OCI-M2 (cell line): Measurements from ENCODE around the gene SRCIN1.
"Not testable (repeated sequence)": the region's sequence is repeated elsewhere in the genome, so short reads cannot be mapped to it uniquely, and the experiment has no call there.

Source experiments
- DNase-seq: peaks from one replicate; lab custom pipeline; 2025; ENCODE audit not compliant: unreplicated experiment; lab: John Stamatoyannopoulos, UW

SRCIN1 gene

DNA sequence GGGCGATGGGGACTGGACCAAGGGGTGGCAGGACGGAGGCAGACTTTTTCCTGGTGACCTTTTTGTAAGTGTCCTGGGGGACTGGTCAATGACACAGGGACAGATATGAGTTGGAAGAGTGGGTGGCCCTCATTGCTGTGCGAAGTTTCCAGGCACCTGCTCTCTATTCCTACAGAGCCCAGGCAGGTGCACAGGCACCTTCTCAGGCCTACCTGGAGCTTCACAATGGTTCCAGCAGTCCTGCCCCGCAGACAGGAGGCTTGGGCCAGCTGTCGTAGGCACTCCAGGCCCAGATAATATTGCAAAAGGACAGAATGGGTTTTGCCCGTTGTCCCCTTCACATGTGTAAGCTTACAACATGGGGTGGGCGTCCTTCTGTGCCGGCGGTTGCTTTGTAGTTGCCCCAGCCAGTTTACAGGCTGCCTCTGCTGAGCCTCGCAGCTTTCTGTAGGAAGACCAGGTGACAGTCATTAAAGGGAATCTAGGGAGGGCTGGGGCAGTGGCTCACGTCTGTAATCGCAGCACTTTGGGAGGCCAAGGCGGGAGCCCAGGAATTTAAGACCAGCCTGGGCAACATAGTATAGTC is 93.2 kb downstream of the SRCIN1 start:
- DNase-seq: no peak

DNA sequence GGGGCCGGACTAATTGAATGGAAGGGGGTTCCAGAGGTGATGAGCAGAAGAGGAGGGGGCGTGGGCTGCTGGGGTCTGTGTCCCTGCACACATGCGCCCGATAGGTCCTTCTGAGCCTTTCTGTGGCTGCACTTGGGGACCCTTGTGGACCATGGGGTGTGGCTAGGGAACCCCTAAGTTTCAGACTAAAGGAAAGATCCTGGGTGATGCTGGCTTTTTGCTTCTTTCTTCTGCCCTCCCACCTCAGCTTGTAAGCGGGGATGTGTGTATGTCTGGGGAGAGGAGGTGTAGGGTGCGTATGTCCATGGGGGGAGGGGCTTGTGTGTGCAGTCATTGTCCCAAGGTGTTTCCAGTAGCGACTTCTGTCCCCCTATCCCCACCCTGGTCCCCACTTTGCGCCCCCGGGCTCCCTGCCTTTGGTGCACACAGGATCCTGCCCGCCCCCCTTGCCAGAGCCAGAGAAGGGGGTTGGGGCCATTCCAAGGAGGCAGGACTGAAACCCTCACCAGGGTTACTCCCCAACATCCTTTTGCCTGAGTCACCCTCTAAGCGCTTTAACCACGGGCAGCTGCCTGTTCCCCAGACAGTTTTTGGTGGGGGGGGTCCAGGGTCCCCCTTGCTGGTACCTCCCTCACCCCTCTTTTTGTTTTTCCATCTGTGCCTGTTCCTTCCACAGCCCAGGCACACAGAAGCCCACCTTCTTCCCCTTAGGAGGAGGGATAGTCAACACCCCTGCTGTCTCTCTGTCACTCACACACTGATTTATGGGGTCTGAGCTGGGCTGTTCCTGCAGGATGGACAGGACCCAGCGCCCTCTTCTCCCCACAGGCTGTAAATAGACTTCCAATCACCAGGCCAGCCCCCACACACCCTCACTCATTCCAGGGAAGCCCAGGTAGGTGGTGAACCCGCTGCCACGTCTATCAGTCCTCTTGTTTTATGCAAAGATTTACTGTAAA is 94.3 kb downstream of the SRCIN1 start:
- no peak for DNase-seq

DNA sequence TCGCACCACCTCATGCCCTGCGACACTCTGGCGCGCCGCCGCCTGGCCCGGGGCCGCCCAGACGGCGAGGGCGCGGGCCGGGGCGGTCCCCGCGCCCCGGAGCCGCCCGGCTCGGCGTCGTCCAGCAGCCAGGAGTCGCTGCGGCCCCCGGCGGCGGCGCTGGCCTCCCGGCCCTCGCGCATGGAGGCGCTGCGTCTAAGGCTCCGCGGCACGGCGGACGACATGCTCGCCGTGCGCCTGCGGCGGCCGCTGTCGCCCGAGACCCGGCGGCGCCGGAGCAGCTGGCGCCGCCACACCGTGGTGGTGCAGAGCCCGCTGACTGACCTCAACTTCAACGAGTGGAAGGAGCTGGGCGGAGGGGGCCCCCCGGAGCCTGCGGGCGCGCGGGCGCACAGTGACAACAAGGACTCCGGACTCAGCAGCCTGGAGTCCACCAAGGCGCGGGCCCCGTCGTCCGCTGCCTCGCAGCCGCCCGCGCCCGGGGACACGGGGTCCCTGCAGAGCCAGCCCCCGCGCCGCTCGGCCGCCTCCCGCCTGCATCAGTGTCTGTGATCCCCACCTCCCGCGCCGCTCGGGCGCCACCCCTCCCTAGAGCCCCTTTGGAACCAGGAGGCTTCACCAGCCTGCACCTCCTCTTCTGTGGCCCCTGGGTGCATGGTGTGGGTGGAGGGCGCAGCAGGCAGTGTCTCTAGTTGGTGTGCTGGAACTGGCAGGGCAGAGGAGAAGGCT is 95.2 kb downstream of the SRCIN1 start:
- DNase-seq: no peak

DNA sequence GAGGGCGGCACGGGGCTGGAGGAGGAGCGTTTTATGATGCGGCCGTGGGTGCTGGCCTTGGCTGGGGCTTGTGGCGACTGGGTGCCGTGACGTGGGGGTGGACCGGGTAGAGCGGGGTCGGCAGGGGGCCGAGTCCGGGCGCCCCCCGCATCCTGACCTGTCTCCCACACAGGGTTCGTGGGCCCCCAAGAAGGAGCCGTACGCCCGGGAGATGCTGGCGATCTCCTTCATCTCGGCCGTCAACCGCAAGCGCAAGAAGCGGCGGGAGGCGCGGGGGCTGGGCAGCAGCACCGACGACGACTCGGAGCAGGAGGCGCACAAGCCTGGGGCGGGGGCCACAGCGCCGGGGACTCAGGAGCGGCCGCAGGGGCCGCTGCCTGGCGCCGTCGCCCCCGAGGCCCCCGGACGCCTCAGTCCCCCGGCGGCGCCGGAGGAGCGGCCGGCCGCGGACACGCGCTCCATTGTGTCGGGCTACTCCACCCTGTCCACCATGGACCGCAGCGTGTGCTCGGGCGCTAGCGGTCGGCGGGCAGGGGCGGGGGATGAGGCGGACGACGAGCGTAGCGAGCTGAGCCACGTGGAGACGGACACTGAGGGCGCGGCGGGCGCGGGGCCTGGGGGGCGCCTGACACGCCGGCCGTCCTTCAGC is 95.9 kb downstream of the SRCIN1 start:
- DNase-seq: no peak

DNA sequence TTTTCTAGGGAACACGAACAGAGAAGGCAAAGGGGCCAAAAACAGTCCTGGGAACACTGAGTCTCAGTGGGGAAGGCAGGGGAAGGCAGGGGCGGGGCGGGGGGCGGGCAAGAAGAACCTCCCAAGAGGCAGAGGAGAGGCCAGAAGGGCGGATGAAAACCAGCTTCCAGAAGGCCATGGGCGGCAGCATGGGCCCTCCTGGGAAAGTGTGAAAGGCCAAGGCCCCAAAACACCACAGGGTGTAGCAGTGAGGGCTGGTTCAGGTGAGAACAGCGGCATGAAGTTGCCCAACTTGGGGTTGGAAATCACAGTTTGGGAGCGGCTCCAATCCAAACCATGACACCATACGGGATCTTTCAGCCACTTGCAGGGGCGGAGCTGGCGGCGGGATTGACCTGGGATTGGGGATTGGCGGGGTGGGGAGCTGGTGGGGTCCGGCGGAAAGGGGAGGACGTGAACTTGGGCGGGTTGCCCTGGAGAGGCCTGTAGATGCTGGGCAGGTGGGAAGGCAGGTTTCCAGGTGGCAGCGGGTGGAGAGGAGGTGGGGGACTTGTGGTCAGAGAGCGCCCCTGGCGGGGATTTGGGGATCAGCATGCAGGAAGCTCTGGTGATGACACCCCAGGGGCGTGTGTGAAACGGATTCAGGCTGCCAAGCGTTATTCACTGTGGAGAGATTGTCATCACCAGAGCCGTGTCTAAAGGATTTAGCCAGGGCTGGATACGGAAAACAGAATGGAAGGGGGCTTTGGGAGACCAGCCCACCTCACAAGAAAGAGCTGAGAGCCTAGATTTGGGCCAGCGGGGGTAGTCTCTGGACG is 96.6 kb downstream of the SRCIN1 start:
- DNase-seq: no peak

DNA sequence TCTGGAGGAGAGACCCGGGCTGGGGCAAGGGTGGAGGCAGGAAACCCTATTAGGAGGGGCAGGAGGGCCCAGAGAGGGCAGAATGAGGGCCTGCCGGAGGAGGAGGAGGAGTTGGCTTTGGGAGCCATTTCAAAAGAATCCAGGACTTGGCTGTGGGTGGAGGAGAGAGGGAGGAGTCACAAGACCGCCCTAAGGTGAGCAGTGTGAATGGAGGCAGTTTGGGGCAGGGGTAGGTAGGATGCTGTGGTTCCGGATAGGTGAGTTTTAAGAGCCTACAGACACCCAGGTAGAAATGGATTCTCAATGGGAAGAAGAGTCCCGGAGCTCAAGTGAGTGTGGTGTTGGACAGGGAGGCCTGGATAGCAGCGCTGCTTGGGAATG is 97.2 kb downstream of the SRCIN1 start:
- DNase-seq: no peak

DNA sequence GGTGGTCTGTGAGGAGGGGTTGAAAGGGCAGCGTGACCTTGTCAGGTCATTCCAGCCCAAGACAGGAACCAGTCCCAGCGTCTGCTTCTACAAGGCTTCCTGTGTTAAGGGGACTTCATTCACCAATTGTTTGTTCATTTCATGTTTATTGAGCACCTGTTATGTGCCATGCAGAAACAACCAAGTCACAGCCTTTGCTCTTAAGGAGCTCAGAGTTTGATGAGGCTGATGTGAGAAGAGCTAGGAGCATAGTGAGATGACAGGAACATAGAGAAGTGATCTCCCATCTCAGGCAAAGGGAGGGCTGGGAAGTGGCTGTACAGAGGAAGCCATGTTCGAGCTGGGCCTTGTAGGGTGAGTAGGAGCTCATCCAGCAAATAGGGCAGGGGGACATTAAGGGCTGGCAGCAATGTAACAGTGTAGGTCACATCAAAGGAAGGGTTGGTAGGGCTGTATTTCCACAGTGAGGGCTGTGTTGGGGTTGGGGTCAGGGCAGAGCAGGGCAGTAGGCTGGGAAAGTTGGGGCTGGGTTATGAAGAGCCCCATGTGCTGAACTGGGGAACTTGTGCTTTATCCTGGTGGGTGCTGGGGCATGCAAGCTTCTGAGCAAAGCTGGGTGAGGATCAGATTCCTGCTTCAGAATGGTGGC is 97.7 kb downstream of the SRCIN1 start:
- no peak for DNase-seq

DNA sequence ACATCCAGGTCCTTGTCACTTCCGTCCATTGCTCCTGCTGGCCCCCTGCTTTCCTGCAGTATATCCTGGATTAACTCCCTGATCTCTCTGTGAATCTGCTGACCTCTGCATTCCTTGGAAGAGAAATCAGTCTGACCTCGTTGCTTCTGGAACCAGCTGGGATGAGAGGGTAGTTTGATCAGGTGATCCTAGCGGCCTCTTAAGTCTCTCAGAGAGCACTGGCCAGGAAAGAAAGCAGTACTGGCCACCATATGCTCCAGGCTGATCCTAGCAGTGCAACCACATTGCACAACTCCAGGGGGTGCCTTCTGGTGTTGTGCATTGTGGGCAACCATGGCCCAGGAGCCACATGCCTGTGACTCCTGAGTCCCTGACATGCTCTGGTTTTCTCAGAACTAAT is 98.3 kb downstream of the SRCIN1 start:
- DNase-seq: no peak

DNA sequence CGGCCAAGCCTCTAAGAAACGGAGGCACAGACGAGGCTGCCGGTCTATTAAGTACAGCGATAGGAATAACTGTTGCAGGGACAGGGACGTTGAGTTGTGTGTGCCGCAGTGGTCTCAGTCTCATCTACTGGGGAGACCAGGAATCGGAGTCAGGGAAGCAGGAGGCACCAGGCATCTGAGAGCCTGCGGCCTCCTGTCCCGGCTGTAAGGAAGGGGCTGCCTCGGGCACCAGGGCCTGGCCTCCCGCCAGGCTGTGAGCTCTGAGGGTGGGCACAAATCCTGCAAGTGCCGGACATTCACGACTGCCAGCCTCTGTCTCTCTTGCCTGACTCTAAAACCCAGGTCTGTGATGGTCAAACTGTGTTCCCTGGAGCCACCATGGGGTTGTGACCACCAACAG is 101.5 kb downstream of the SRCIN1 start:
- DNase-seq: no peak

DNA sequence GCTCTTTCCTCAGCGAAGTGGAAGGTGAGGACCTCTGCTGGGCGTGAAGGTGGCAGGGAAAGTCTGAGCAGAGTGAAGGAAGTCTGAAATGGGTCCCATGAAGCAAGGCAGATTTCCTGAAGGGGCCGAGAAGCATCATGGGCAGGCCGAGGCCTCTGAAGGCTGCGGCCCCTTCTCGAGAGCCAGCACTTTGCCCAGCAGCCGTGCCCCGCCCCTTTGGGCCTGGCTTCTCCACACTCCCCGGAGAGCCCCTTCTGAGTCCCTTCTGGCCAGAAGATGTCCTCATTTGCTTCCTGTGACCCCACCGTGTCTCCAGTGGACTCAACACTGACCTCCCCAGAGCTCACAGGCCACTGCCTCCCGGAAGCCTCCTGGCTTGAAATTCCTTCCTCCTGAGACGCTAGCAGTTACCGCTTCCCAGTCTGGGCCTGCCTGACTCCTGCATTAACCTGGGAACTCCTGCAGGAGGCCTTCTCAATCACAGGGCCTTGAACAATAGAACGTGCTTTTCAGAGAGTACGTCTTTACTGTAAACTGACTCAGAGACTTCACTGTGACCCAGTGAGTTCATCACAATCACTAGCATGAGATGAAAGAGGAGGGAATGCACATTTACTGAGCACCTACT is 102.4 kb downstream of the SRCIN1 start:
- DNase-seq: not testable (repeated sequence)

DNA sequence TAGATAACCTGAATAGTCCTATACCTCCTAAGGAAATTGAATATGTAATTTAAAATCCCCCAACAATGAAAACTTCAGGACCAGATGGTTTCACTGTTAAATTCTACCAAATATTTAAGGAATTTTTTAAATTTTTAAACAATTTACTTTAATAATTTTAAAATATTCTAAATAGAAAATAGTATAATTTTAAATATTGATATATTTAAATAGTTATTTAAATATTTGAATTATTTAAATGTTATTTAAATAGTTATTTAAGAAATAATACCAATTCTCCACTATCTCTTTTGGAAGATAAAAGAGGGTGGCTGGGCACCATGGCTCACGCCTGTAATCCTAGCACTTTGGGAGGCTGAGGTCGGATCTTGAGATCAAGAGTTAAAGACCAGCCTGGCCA is 104.0 kb downstream of the SRCIN1 start:
- not testable (repeated sequence) for DNase-seq

DNA sequence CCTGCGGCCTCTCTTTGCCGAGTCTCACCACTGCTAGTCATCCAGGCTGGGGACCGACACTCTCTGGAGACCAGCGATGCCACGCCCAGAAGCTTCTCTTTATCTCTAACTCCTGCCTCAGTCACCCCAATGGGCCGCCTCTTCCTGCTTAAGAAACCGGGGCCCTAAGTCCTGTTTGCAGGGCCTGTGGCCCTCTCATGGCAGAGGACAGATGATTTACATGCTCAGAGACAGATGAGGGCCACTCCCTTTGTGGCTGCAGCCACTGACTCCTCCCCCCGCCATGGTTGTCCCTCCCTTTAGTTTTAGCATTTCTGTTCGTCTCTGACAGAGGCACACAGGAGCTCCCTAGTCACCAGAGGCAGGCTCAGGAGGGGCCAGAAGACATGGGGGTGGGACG is 106.5 kb downstream of the SRCIN1 start:
- not testable (repeated sequence) for DNase-seq

DNA sequence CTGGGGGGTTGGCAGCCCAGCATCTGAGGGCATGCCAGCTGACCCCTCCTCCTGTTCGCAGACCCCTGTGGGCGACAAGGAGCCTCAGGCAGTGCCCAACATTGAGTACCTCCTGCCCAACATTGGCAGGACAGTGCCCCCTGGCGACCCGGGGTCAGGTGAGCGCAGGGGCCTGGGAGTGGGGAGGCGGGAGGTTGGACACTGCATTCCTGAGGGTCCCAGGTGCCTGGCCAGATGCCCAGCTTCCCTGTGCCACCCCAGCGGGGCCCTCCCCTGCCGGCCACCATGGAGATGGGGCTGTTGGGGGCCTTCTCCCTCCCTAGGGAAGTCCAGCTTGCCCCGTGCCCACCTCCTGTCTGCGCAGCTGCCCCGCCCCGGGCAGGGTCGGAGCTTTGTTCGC is 107.4 kb downstream of the SRCIN1 start:
- no peak for DNase-seq

DNA sequence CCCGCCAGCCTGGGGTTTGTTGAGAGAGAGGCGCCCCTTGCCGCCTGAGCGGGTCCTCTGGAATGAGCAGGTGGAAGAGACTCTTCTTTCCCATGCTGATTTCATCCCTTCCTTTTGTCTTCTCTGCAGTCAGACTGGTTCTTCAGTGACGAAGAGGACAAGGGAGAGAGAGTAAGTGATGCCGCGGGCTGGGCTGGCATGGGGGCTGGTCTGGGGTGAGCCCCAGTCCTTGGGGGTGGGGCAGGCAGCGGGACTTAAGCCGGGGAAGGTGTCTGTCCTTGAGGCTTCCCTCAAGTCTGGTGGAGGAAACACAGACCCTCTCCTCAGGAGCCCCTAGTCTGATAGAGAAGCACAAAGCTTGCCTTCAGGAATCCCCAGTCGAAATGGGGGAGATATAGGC is 108.1 kb downstream of the SRCIN1 start:
- not testable (repeated sequence) for DNase-seq

DNA sequence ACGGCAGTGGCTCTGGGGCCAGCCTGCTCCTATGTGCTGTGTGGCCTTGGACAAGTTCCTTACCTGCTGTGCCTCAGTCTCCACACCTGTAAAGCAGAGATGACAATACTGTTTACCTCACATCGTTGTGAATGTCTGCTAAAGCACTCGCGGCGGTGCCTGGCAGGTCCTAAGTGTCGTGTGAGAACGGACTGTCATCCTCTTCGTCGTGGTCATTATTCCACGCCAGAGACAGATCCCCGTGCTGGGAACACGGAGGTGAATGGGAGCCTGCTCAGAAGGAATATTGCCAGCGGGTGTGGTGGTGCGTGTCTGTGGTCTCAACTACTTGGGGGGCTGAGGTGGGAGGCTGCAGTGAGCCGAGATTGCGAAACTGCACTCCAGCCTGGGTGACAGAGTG is 111.6 kb downstream of the SRCIN1 start:
- DNase-seq: not testable (repeated sequence)

DNA sequence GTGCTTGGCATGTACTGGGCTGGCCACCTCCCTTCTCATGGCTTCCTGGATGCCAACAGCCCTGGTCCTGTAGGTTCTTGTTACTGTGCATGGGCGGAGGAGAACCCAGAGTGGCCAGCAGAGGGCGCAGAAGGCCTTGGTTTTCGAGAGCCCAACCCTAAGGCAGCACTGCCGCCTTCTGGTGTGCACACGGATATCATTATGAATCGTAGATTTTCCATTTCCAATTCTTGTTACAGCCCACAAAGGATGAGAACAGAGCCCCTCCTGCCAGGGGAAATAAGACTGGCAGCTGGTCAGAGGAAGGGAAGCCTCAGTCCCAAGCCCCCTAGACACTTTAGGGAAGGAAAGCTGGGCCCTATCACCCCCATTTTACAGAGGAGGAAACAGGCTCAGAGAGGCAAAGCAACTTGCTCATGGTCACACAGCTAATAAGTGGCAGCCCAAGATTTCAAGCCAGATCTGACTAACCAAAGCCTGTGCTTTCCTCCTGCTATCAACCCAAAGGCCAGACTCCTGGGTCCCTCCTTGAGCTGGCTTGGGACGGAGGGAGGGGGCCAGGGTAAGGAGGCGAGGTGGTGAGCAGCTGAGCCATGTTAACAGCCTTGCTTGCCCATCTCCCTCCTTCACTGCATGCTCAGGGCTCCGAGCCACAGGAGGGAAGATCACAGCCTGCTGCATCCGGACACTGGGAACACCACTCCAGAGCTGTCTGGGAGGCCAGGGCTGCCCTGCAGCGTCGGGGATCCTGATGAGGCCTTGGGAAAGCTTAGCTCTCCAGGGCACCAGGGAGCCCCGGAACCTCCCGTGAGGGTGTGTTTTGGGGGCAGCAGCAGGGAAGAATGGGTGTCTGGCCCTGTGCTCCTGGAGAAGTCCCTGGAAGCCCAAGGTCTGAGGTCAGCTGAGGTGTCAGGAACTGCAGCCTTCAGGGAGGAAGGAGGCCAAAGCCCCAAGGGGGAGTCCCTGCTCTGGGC is 113.4 kb downstream of the SRCIN1 start:
- DNase-seq: peak; percentile 11

DNA sequence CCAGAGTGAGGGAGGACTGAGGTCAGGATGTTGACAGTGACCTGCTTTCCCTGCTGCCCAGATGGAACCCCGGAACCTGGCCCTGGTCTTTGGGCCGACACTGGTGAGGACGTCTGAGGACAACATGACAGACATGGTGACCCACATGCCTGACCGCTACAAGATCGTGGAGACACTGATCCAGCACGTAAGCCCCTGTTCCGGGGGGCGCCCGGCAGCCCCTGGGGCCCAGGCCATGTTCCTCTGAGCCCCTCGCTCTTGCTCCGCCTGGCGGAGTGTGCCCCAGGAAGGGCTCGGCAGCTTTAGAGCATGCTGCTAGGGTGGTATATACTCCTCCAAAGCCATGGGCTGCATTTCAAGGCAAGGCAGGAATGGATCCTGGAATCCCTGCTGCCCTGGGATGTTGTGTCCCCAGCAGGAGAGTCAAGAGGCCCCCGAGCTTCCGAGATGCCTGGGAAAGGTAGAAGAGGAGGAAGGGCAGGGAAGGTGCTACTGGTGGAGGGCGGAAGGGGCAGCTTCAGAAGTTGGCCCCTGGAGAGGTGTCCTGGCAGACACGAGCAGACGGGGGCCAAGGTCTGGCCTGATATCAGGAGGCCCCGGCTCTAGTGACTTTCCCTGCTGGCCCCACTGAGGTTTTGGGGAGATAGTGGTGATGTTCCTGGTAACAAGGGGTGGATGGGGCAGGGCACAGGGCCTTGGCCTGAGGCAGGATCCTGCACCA is 114.2 kb downstream of the SRCIN1 start:
- not testable (repeated sequence) for DNase-seq

DNA sequence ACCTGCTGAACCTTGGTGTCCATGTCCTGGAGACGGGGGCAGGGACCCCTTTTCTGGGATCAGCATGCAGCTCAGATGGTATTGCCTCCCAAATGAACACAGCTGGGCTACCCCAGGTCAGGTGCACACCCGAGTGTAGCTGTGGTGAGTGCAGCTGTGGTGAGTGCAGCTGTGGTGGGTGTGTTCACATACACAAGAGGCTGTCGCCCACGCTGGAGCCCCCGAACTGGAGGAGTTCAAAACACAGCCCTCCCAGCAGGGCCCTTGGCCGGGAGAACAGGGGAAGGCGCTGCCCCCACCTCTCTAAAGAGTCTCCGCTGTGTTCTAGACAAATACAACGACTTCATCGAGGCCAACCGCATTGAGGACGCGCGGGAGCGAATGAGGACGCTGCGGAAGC is 116.0 kb downstream of the SRCIN1 start:
- not testable (repeated sequence) for DNase-seq
